HCT116 (cell line): ENCODE results near the gene GALNT16. TPM values are rescaled to one million over a fixed set of nuclear protein-coding genes. Genes with fewer than 3 reads are reported as not detected.

Experiments
- ATAC-seq: fragments of 200-7000 bp; cut with Tn5 transposase; 2 replicates; pipeline ENCODE4 v1.9.1; 2020; ENCODE audit warnings: mild to moderate bottlenecking, moderate library complexity
- BruUV-seq: library from RNA; stranded (reverse); fragments of 400-500 nt; replicated peaks from 2 replicates; lab custom pipeline; 2021; lab: Mats Ljungman, UMichigan
- CTCF ChIA-PET: fragments of 300-600 bp; sonication (Branson Sonifier 250); formaldehyde crosslinking; loops from one replicate; lab custom pipeline; 2021; ENCODE audit warnings: antibody characterized with exemption; lab: Charles Lee
- POLR2A ChIA-PET: fragments of 300-600, 350-600 bp; sonication (Branson Sonifier 250); formaldehyde crosslinking; loops from one replicate; lab custom pipeline; 2021; ENCODE audit warnings: antibody characterized with exemption; lab: Charles Lee
- RAD21 ChIA-PET, 2 experiments: fragments of 300-600 bp; sonication (Branson Sonifier 250); formaldehyde crosslinking; loops; one replicate each; lab custom pipeline; 2023; ENCODE audit warnings: low total read pairs in 2 of 2; ENCODE audit not compliant: uncharacterized antibody in 2 of 2, unreplicated experiment in 2 of 2, low non-redundant PET in 1 of 2; lab: Charles Lee
- DNase-seq: peaks from one replicate; pipeline ENCODE4 v3.0.0-alpha.2; 2010; ENCODE audit warnings: low read depth, low spot score
- H2AFZ ChIP-seq: fragments of 200-600 bp; shearing (Covaris generic), sonication (generic); 2 replicates; pipeline ENCODE4 v1.6.1; 2017; ENCODE audit warnings: low read depth, mixed run types, mixed read lengths, antibody characterized with exemption, low read length; ENCODE audit not compliant: poor library complexity, severe bottlenecking
- H3K27ac ChIP-seq: 2 replicates; pipeline ENCODE4 v1.5.1; 2012; ENCODE audit warnings: low read depth, low read length
- H3K27me3 ChIP-seq: fragments of 200-600 bp; sonication (generic); 2 replicates; pipeline ENCODE4 v1.6.1; 2016; ENCODE audit warnings: mixed run types, low read length, mixed read lengths; ENCODE audit not compliant: insufficient read depth
- H3K36me3 ChIP-seq, 2 experiments: fragments of 200-500 bp in 1 of 2; fragments of 200-600 bp in 1 of 2; sonication (Bioruptor generic) in 1 of 2; sonication (generic) in 1 of 2; 2 replicates each; pipeline versions ENCODE4 v1.5.1 to v1.6.1; 2014 to 2016; ENCODE audit warnings: low read length in 2 of 2, inconsistent platforms in 1 of 2, mixed read lengths in 1 of 2, mixed run types in 1 of 2; ENCODE audit not compliant: insufficient read depth in 2 of 2, control insufficient read depth in 1 of 2
- H3K4me1 ChIP-seq, 2 experiments: fragments of 200-600 bp in 1 of 2; sonication (generic) in 1 of 2; 2 replicates each; pipeline versions ENCODE4 v1.5.1 to v1.6.1; 2012 to 2017; ENCODE audit warnings: low read length in 2 of 2, inconsistent platforms in 1 of 2, mild to moderate bottlenecking in 1 of 2, mixed read lengths in 1 of 2, mixed run types in 1 of 2, moderate library complexity in 1 of 2; ENCODE audit not compliant: insufficient read depth in 2 of 2, control insufficient read depth in 1 of 2
- H3K4me2 ChIP-seq: fragments of 200-600 bp; sonication (generic); 2 replicates; pipeline ENCODE4 v1.6.1; 2017; ENCODE audit warnings: mixed run types, low read length, mixed read lengths
- H3K4me3 ChIP-seq, 2 experiments: fragments of 200-600 bp in 1 of 2; sonication (generic) in 1 of 2; replicated peaks in 1 of 2; 2 replicates each; pipeline ENCODE4 v1.5.1; 2011 to 2016; ENCODE audit warnings: low read length in 2 of 2, control low read depth in 1 of 2, low read depth in 1 of 2, mild to moderate bottlenecking in 1 of 2, mixed read lengths in 1 of 2, mixed run types in 1 of 2
- H3K79me2 ChIP-seq: fragments of 200-600 bp; sonication (generic); 2 replicates; pipeline ENCODE4 v1.6.1; 2017; ENCODE audit warnings: mild to moderate bottlenecking, mixed run types, low read length, moderate library complexity, mixed read lengths; ENCODE audit not compliant: insufficient read depth
- H3K9ac ChIP-seq: fragments of 200-600 bp; sonication (generic); 2 replicates; pipeline ENCODE4 v1.6.1; 2016; ENCODE audit warnings: low read length, mixed read lengths
- H3K9me2 ChIP-seq: fragments of 200-600 bp; sonication (generic), shearing (Covaris generic); 2 replicates; pipeline ENCODE4 v1.6.1; 2017; ENCODE audit warnings: mixed run types, mild to moderate bottlenecking, moderate library complexity; ENCODE audit not compliant: insufficient read depth
- H3K9me3 ChIP-seq, 2 experiments: fragments of 200-500 bp in 1 of 2; fragments of 200-600 bp in 1 of 2; sonication (Bioruptor generic) in 1 of 2; sonication (generic) in 1 of 2; 2 replicates each; pipeline ENCODE4 v1.6.1; 2014 to 2017; ENCODE audit warnings: low read length in 2 of 2, mixed read lengths in 2 of 2, inconsistent platforms in 1 of 2, low read depth in 1 of 2, mild to moderate bottlenecking in 1 of 2, mixed run types in 1 of 2, moderate library complexity in 1 of 2; ENCODE audit not compliant: control insufficient read depth in 1 of 2, insufficient read depth in 1 of 2
- H4K20me1 ChIP-seq: fragments of 200-600 bp; sonication (generic), shearing (Covaris generic); 2 replicates; pipeline ENCODE4 v1.6.1; 2017; ENCODE audit warnings: mixed run types, mild to moderate bottlenecking, moderate library complexity; ENCODE audit not compliant: insufficient read depth
- CBX3 ChIP-seq: IDR thresholded peaks from 2 replicates; pipeline ENCODE4 v1.6.1; 2012; ENCODE audit warnings: low read depth
- CEBPB ChIP-seq: IDR thresholded peaks from 2 replicates; pipeline ENCODE4 v1.6.1; 2012; ENCODE audit warnings: low read depth
- CTCF ChIP-seq, 3 experiments: fragments of 200-600 bp in 1 of 3; sonication (generic) in 1 of 3; IDR thresholded peaks in 2 of 3; conservative IDR thresholded peaks in 1 of 3; 2 replicates each; pipeline ENCODE4 v1.5.1; 2012 to 2017; ENCODE audit warnings: low read depth in 2 of 3, low read length in 2 of 3, antibody characterized with exemption in 1 of 3, borderline replicate concordance in 1 of 3, control low read depth in 1 of 3, mild to moderate bottlenecking in 1 of 3, mixed read lengths in 1 of 3, mixed run types in 1 of 3, moderate library complexity in 1 of 3; ENCODE audit not compliant: insufficient read depth in 1 of 3
- ELF1 ChIP-seq: IDR thresholded peaks from 2 replicates; pipeline ENCODE4 v1.6.1; 2012; ENCODE audit warnings: low read depth, borderline replicate concordance
- EZH2 ChIP-seq: fragments of 200-600 bp; sonication (generic); IDR thresholded peaks from 2 replicates; pipeline ENCODE4 v1.6.1; 2017; ENCODE audit warnings: antibody characterized with exemption, mixed run types
- EZH2phosphoT487 ChIP-seq: fragments of 200-600 bp; IDR thresholded peaks from 2 replicates; pipeline ENCODE4 v1.6.1; 2018; ENCODE audit warnings: antibody characterized with exemption, borderline replicate concordance
- JUND ChIP-seq: IDR thresholded peaks from 2 replicates; pipeline ENCODE4 v1.6.1; 2012
- MAX ChIP-seq: IDR thresholded peaks from 2 replicates; pipeline ENCODE4 v1.6.1; 2012
- POLR2A ChIP-seq: IDR thresholded peaks from 2 replicates; pipeline ENCODE4 v1.7.0; 2011; ENCODE audit warnings: borderline replicate concordance; ENCODE audit not compliant: insufficient read depth, insufficient read length; ENCODE audit errors: extremely low read depth
- POLR2AphosphoS5 ChIP-seq: IDR thresholded peaks from 2 replicates; pipeline ENCODE4 v1.6.1; 2011; ENCODE audit warnings: mild to moderate bottlenecking, low read depth, low read length, moderate library complexity
- REST ChIP-seq: IDR thresholded peaks from 2 replicates; pipeline ENCODE4 v1.6.1; 2012; ENCODE audit warnings: low read depth
- SIN3A ChIP-seq: IDR thresholded peaks from 2 replicates; pipeline ENCODE4 v1.6.1; 2012; ENCODE audit warnings: low read depth
- SP1 ChIP-seq: IDR thresholded peaks from 2 replicates; pipeline ENCODE4 v1.6.1; 2012; ENCODE audit warnings: low read depth
- SRF ChIP-seq: IDR thresholded peaks from 2 replicates; pipeline ENCODE4 v1.6.1; 2012; ENCODE audit warnings: low read depth
- TCF7L2 ChIP-seq: IDR thresholded peaks from 2 replicates; pipeline ENCODE4 v1.7.0; 2011; ENCODE audit warnings: borderline replicate concordance, inconsistent platforms; ENCODE audit not compliant: insufficient read depth, insufficient read length; ENCODE audit errors: extremely low read depth
- YY1 ChIP-seq: IDR thresholded peaks from 2 replicates; pipeline ENCODE4 v1.6.1; 2011; ENCODE audit warnings: low read length, low read depth, moderate library complexity, mild to moderate bottlenecking; ENCODE audit not compliant: insufficient replicate concordance; ENCODE audit errors: extremely low read depth
- ZFX ChIP-seq: fragments of 450-650 bp; IDR thresholded peaks from 2 replicates; pipeline ENCODE4 v1.6.1; 2017
- ZNF274 ChIP-seq: fragments of 200-500 bp; sonication (Bioruptor generic); IDR thresholded peaks from 2 replicates; pipeline ENCODE4 v1.6.1; 2014; ENCODE audit warnings: mild to moderate bottlenecking, low read depth, low read length, inconsistent platforms
- intact Hi-C: fragments of 100-400 bp; cut with micrococcal nuclease; formaldehyde crosslinking; loops from 2 replicates; pipeline ENCODE4 v1.10.0; 2022
- total RNA-seq: library from RNA; stranded (reverse); gene quantifications from one replicate; pipeline ENCODE4 v1.2.1, GENCODE V29; 2021; ENCODE audit not compliant: unreplicated experiment
- TF ChIP-seq, protein P1 (sequence below): IDR thresholded peaks from 2 replicates; pipeline ENCODE4 v1.6.1; 2012
- TF ChIP-seq, protein P2 (sequence below): IDR thresholded peaks from 2 replicates; pipeline ENCODE4 v1.6.1; 2011; ENCODE audit warnings: mild to moderate bottlenecking, low read length, moderate library complexity; ENCODE audit not compliant: insufficient replicate concordance; ENCODE audit errors: extremely low read depth

GALNT16 gene
- total RNA-seq, 1 experiment from 2014 or later, result 0.32 TPM

GRCh38 chr14:69231486-69231885 is 28.5 kb upstream of the GALNT16 start:
- CTCF ChIA-PET, result no interaction called here
- no peak for TF ChIP-seq SRF
- TF ChIP-seq SIN3A, result no peak
- TF ChIP-seq ELF1, result no peak
- TF ChIP-seq ZFX, result no peak
- TF ChIP-seq, protein P1, sequence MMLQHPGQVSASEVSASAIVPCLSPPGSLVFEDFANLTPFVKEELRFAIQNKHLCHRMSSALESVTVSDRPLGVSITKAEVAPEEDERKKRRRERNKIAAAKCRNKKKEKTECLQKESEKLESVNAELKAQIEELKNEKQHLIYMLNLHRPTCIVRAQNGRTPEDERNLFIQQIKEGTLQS, result no peak
- no peak for TF ChIP-seq REST
- no peak for TF ChIP-seq TCF7L2
- no peak for TF ChIP-seq MAX
- no peak for TF ChIP-seq YY1
- TF ChIP-seq, protein P2, sequence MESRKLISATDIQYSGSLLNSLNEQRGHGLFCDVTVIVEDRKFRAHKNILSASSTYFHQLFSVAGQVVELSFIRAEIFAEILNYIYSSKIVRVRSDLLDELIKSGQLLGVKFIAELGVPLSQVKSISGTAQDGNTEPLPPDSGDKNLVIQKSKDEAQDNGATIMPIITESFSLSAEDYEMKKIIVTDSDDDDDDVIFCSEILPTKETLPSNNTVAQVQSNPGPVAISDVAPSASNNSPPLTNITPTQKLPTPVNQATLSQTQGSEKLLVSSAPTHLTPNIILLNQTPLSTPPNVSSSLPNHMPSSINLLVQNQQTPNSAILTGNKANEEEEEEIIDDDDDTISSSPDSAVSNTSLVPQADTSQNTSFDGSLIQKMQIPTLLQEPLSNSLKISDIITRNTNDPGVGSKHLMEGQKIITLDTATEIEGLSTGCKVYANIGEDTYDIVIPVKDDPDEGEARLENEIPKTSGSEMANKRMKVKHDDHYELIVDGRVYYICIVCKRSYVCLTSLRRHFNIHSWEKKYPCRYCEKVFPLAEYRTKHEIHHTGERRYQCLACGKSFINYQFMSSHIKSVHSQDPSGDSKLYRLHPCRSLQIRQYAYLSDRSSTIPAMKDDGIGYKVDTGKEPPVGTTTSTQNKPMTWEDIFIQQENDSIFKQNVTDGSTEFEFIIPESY, result no peak
- no peak for TF ChIP-seq CEBPB
- TF ChIP-seq ZNF274, result no peak
- TF ChIP-seq CBX3, result no peak
- no peak for TF ChIP-seq CTCF (IDR thresholded peaks at IDR 0.05 in 2 of 3, conservative IDR thresholded peaks at IDR 0.05 in 1 of 3; ENCODE audit: borderline replicate concordance in 1 of 3, insufficient read depth in 1 of 3, low read depth in 2 of 3, low read length in 2 of 3)
- no peak for TF ChIP-seq POLR2AphosphoS5
- TF ChIP-seq POLR2A, result no peak
- TF ChIP-seq EZH2phosphoT487, result no peak
- TF ChIP-seq SP1, result no peak
- TF ChIP-seq EZH2, result no peak
- TF ChIP-seq JUND, result no peak
- Histone ChIP-seq H3K4me3 (no peak overlapping the region), H3K9me3 (no peaks in the 10 kb centered on the region), H3K4me1 (no peaks in the 10 kb centered on the region), H3K9ac (no peak overlapping the region), H3K79me2 (no peaks in the 10 kb centered on the region), H3K27ac (no peak overlapping the region), H3K9me2 (no peaks in the 10 kb centered on the region), H2AFZ (no peak overlapping the region), H3K4me2 (no peak overlapping the region), H3K27me3 (no peaks in the 10 kb centered on the region), H3K36me3 (peaks cover 0 to 18% of the 10 kb centered on the region in 2 experiments; a peak in 1 of 4 replicates), H4K20me1 (no peaks in the 10 kb centered on the region)
- POLR2A ChIA-PET, result no interaction called here
- DNase-seq (no peak), ATAC-seq (no peak)
- RAD21 ChIA-PET, result no interaction called here
- no TSS peak for BruUV-seq
- intact Hi-C loops, result no loop called here
